IPS-NIHi7 (cell line): ENCODE results near the gene GPR132.
"Not testable (repeated sequence)": the region's sequence is repeated elsewhere in the genome, so short reads cannot be mapped to it uniquely, and the experiment has no call there.

Source experiments
- DNase-seq: peaks from one replicate; pipeline ENCODE4 v3.0.0; 2012; ENCODE audit warnings: mixed read lengths; ENCODE audit errors: extremely low spot score

GPR132 gene, protein sequence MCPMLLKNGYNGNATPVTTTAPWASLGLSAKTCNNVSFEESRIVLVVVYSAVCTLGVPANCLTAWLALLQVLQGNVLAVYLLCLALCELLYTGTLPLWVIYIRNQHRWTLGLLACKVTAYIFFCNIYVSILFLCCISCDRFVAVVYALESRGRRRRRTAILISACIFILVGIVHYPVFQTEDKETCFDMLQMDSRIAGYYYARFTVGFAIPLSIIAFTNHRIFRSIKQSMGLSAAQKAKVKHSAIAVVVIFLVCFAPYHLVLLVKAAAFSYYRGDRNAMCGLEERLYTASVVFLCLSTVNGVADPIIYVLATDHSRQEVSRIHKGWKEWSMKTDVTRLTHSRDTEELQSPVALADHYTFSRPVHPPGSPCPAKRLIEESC

GRCh38 chr14:105065280-105066228 is at the start of gene GPR132:
Gene GPR132 (minus strand): TSS chr14:105065430. CDS start chr14:105055420, 10,010 bp downstream.
- DNase-seq = no peak

GRCh38 chr14:105109243-105109642 is 44.0 kb upstream of the GPR132 start:
- DNase-seq = not testable (repeated sequence)

- DNase-seq = no peak
These were observed 43.3 kb upstream of the GPR132 start for GRCh38 chr14:105108516-105108864.

GRCh38 chr14:105107781-105108515 is 42.7 kb upstream of the GPR132 start:
- no peak for DNase-seq

DNA sequence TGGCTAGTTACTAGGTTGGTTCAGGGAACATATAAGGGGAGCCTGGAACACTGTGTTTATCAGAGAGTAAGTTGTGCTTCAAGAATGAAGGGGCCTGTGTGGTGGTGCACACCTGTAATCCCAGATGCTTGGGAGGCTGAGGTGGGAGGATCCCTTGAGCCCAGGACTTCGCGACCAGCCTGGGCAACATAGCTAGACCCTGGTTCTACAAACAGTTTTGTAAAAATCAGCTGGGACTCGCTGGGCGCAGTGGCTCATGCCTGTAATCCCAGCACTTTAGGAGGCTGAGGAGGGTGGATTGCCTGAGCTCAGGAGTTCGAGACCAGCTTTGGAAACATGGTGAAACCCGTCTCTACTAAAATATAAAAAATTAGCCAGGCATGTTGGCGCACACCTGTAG is 42.1 kb upstream of the GPR132 start:
- no peak for DNase-seq

GRCh38 chr14:105105158-105105557 is 39.9 kb upstream of the GPR132 start:
- DNase-seq = no peak

- no peak for DNase-seq
These were observed 37.7 kb upstream of the GPR132 start for GRCh38 chr14:105102893-105103292.

- DNase-seq = no peak
These were observed 37.2 kb upstream of the GPR132 start for GRCh38 chr14:105102361-105102870.

DNA sequence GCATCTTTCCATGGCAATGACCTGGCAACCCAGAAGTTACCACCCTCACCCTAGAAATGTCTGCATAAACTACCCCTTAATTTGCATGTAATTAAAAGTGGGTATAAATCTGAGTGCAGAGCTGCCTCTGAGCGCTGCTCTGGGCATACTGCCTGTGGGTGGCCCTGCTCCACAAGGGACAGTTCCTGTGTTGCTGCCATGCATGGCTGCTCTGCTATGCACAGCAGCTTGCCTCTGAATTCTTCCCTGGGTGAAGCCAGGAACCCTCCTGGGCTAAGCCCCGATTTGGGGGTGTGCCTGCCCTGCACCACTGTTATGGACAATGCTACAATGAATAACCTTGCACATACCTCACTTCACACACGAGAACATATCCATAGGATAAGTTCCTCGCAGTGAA is 35.7 kb upstream of the GPR132 start:
- no peak for DNase-seq

GRCh38 chr14:105099778-105100177 is 34.5 kb upstream of the GPR132 start:
- no peak for DNase-seq

GRCh38 chr14:105098316-105098715 is 33.1 kb upstream of the GPR132 start:
- DNase-seq = no peak

- DNase-seq = no peak
These were observed 32.5 kb upstream of the GPR132 start for GRCh38 chr14:105097794-105098127.

DNA sequence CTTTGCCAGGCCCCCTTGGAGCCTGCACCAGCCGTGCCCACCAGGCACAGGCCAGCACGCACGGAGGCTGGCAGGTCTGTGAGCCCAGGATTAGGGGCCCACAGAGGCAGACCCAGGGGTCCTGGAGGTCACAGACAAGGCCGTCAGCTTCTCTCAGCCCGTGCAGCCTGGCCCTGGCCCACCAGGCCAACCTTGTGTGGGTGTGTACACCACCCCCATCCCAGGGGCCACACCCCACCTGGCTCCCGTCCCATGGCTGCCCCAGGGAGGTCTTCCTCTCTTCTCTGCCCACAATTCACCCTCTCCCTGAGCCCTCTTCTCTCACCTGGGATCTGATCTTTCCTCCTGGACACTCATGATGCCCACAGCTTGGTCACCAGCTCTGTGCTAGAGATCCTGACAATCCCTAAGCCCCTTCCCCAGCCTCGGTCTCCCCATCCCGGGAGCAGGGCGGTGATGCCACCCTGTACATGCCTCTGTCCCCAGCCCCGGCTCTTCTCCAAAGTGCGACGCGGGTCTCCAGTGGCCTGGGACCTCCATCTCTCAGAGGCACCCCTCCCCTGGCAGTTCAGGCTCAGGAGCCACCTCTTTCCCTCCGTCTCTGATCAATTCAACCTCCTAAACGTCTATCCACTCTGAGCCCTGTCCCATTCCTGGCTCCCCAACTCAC is 31.1 kb upstream of the GPR132 start:
- DNase-seq = no peak

DNA sequence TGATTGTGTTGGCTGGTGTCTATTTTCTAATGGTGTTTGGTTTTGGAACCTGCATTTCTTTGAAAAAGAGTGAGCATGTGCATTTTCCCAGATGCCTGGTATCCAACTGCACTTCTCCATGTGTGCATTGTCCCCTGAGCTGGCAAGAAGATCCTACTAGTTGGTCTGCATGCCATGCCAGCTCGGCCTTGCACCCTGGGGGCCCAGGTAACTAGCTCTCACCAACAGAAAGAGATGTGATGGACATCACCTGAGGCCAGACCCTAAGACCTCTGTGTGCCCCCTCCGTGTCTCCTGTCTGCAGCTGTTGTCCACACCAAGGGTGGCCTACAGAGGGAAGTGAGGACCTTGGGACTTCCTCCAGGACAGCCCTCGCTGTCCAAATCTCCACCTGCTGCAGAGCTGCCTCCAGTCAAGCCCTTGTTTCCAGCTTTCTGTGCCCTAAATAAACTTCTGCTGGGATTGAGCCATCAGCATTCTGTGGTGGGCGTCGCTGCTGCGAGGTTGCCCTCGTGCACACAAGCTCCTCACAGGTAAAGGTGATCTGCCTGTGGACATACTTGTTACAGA is 30.1 kb upstream of the GPR132 start:
- no peak for DNase-seq

DNA sequence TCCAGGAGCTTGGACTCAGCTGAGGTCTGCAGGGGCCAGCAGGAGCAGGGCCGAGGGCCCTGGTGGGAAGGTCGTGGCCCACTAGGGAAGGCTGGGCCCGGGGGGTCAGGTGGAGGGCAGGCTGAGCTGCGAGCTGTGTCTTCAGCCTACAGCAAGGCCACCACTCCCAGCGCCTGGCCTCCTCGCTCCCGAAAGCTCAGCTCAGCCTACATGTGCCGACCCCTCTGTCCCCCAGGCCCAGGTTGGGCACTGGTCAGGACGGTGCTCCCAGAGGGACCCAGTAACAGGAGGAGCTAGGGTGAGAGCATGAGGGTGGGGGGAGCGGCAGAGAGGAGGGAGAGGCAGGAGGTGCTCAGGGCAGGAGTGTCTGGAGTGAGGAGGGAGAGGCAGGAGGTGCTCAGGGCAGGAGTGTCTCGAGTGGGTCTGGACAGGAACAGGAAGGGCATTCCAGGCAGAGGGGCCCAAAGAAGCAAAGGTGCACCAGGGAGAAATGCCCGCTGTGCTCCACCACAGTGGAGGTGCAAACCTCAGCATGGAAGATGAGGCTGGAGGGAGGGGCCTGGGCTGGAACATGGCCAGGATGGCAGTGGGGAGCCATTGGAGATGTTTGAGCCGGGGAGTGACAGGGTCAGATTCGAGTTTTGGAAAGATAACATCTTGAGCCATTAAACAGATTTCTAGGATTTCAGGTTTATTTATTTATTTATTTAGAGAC is 29.1 kb upstream of the GPR132 start:
- no peak for DNase-seq

DNA sequence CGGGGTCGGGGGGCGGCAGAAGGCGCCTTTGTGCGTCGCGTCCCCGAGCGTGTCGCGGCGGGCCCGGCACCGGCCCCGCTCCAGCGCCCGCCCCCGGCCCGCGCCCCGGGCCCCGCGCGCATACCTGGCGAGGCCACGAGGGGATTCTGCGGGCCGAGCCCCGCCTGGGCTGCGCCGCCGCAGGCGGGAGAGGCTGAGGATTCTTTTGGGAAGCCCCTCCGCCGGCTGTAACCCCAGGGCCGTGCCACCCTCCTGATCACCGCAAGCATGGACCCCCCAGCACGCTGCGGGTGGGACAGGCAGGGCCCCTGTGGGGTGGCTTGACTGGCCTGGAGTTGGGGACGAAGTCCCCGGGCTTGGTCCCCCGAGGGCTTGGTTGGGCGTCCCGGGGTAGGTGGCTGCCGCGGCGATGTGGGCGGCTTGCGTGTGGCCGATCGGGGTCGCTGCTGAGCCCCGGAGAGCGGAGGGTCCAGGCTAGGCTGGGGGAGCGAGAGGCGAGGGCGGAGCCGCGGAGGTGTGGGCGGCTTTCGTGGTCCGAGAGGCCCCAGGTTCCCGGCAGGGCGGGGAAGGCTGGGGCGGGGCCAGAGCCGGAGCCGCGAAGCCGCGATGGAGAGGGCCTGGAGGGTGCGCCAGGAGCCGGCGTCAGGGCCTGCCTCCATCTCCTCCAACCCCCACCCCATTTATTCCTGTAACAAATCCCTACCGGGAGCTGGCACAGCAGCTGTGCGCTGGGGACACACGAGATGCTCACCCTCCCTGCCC is 28.4 kb upstream of the GPR132 start:
- peak; percentile 97 for DNase-seq

GRCh38 chr14:105093038-105093430 is 27.8 kb upstream of the GPR132 start:
- peak; percentile 37 for DNase-seq

DNA sequence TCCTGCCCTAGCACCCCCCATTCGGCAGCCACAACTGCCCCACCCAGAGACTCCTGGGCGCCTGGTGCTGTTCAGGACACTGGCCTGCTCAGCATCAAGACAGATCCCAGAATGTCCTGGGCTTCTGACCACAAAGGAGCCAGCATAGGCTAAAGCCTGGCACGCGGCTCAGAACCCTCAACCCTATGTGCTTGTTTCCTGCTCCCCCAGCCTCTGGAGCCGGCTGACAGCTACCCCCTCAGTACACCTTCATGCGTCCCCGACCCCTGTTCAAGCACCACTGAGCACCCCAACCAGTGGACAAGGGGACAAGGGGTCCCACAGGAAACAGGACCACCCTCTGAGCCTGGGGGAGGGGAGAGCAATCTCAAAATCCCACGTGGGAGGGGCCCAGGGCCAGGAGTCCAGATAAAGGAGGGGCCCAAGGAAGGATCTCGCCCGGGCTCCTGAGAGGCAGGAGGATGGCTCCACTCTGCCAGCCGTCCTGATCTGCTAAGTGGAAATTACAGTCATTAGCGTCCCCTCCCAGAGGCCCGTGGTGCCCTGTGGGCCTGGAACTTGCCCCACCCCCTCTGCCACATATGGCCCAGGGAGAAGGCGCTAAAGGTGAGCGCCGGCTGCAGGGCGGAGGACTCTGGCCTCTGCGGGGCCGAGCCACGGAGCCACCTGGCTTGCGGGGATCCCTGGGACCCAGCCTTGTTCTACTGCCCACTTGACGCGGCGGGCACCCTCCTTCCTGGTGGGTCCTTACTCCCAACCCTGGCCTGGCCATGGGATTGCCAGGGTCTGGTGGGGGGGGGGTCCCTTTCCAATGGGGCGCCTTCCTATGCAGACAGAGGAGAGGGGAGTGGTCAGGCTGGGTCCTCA is 27.2 kb upstream of the GPR132 start:
- no peak for DNase-seq
